H1 (cell line): ENCODE measurements around the gene PPP1R3E. TPM values are rescaled to one million over a fixed set of nuclear protein-coding genes. Genes with fewer than 3 reads are reported as not detected.

Experiments
- ASH2L ChIP-seq: fragments of 200-600, 300-600 bp; sonication (generic); IDR thresholded peaks from one replicate; pipeline ENCODE4 v1.7.1; 2017; ENCODE audit warnings: low read length
- CHD7 ChIP-seq: fragments of 300-600 bp; sonication (generic); IDR thresholded peaks from 2 replicates; pipeline ENCODE4 v1.7.1; 2012; ENCODE audit warnings: low read length, moderate library complexity, mild to moderate bottlenecking, inconsistent platforms; ENCODE audit not compliant: insufficient replicate concordance
- EGR1 ChIP-seq: IDR thresholded peaks from 2 replicates; pipeline ENCODE4 v1.6.1; 2011; ENCODE audit warnings: low read depth, low read length, borderline replicate concordance
- EP300 ChIP-seq, 2 experiments: IDR thresholded peaks; 1 replicate in 1 of 2; 2 replicates in 1 of 2; pipeline ENCODE4 v1.6.1; 2011 to 2012; ENCODE audit warnings: low read depth in 2 of 2, low read length in 2 of 2, mild to moderate bottlenecking in 2 of 2, borderline replicate concordance in 1 of 2, inconsistent platforms in 1 of 2, moderate library complexity in 1 of 2
- GTF2F1 ChIP-seq: IDR thresholded peaks from 2 replicates; pipeline ENCODE4 v1.6.1; 2012; ENCODE audit warnings: low read depth, low read length, improper control_type of control experiment, borderline replicate concordance
- HDAC6 ChIP-seq: IDR thresholded peaks from one replicate; pipeline ENCODE4 v1.7.1; 2012; ENCODE audit warnings: low read depth, mild to moderate bottlenecking, inconsistent platforms, low read length, moderate library complexity
- RFX5 ChIP-seq: IDR thresholded peaks from 2 replicates; pipeline ENCODE4 v1.6.1; 2011; ENCODE audit warnings: low read depth, low read length, improper control_type of control experiment, borderline replicate concordance
- TAF1 ChIP-seq: IDR thresholded peaks from 2 replicates; pipeline ENCODE4 v1.6.1; 2011; ENCODE audit warnings: mild to moderate bottlenecking, low read depth, low read length
- polyA plus RNA-seq, 7 experiments: library from polyadenylated mRNA; depleted of rRNA in 3 of 7; stranded (reverse) in 5 of 7; unstranded in 2 of 7; fragments of >200 nt in 5 of 7; fragments of 200-250 nt in 2 of 7; gene quantifications; 1 replicate in 5 of 7; 2 replicates in 1 of 7; 4 replicates in 1 of 7; pipeline versions ENCODE4 v1.2.1 to v1.2.3, GENCODE V29; 2011 to 2013; ENCODE audit warnings: missing spikeins in 2 of 7, mixed read lengths in 2 of 7
- total RNA-seq: library from RNA; stranded (reverse); fragmentation: NEBNext Ultra II Directional; extraction: Animal tissue kit (Norgen Biotek cat#: 25700); gene quantifications from 2 replicates; pipeline ENCODE4 v1.2.1, GENCODE V29; 2021

The PPP1R3E gene
- total and polyA plus RNA-seq, 2 of the 8 experiments (the other 6 are each of a cell fraction or from before 2014, with no cell fraction given), result 4.4 to 4.7 TPM

GRCh38 chr14:23277189-23277588 is 25.5 kb downstream of the PPP1R3E start (continued):
- TF ChIP-seq CHD7, result no peak
- TF ChIP-seq EGR1, result no peak
- no peak for TF ChIP-seq HDAC6
- no peak for TF ChIP-seq GTF2F1
- no peak for TF ChIP-seq RFX5
- TF ChIP-seq ASH2L, result no peak
- no peak for TF ChIP-seq TAF1
- TF ChIP-seq EP300 (IDR thresholded peaks at IDR 0.05; ENCODE audit: borderline replicate concordance in 1 of 2, low read depth in 2 of 2, low read length in 2 of 2), result no peak
